DMS153 treated with DMSO at 0.1 percent for 48 hours (cell line): ENCODE results near the gene PLA2R1.
"Not testable (repeated sequence)": the region's sequence is repeated elsewhere in the genome, so short reads cannot be mapped to it uniquely, and the experiment has no call there.

ENCODE experiments used
- DNase-seq: peaks from one replicate; lab custom pipeline; 2025; ENCODE audit not compliant: unreplicated experiment; lab: John Stamatoyannopoulos, UW

Gene PLA2R1

GRCh38 chr2:159984034-159984433 lies 78.4 kb downstream of the PLA2R1 start:
- DNase-seq: no peak

GRCh38 chr2:159982842-159983785 lies 79.3 kb downstream of the PLA2R1 start:
- no peak for DNase-seq

- DNase-seq: no peak
Observed at GRCh38 chr2:159982270-159982669, 80.1 kb downstream of the PLA2R1 start.

GRCh38 chr2:159976527-159977160 lies 85.8 kb downstream of the PLA2R1 start:
- no peak for DNase-seq

- DNase-seq: no peak
Observed at GRCh38 chr2:159973325-159973724, 89.1 kb downstream of the PLA2R1 start.

GRCh38 chr2:159971365-159972152 lies 90.9 kb downstream of the PLA2R1 start:
- no peak for DNase-seq

GRCh38 chr2:159970548-159970947 lies 91.9 kb downstream of the PLA2R1 start:
- DNase-seq: not testable (repeated sequence)

GRCh38 chr2:159968279-159968900 lies 94.0 kb downstream of the PLA2R1 start:
- DNase-seq: peak; percentile 15

- DNase-seq: no peak
Observed at GRCh38 chr2:159963700-159964099, 98.7 kb downstream of the PLA2R1 start.

GRCh38 chr2:159962513-159962912 lies 99.9 kb downstream of the PLA2R1 start:
- not testable (repeated sequence) for DNase-seq

- DNase-seq: no peak
Observed at GRCh38 chr2:159961451-159961850, 101.0 kb downstream of the PLA2R1 start.

GRCh38 chr2:159961037-159961436 lies 101.4 kb downstream of the PLA2R1 start:
- DNase-seq: no peak

- DNase-seq: no peak
Observed at GRCh38 chr2:159960414-159960813, 102.0 kb downstream of the PLA2R1 start.

- DNase-seq: no peak
Observed at GRCh38 chr2:159959136-159959535, 103.3 kb downstream of the PLA2R1 start.

- no peak for DNase-seq
Observed at GRCh38 chr2:159953136-159953823, 109.1 kb downstream of the PLA2R1 start.

- no peak for DNase-seq
Observed at GRCh38 chr2:159946326-159946999, 116.0 kb downstream of the PLA2R1 start.

GRCh38 chr2:159944874-159945273 lies 117.5 kb downstream of the PLA2R1 start:
- no peak for DNase-seq

- DNase-seq: no peak
Observed at GRCh38 chr2:159942146-159942545, 120.3 kb downstream of the PLA2R1 start.

- DNase-seq: no peak
Observed at GRCh38 chr2:159941729-159942128, 120.7 kb downstream of the PLA2R1 start.

GRCh38 chr2:159939946-159940345 lies 122.5 kb downstream of the PLA2R1 start:
- peak; percentile 27 for DNase-seq
